Stimulated activated CD4-positive, alpha-beta T cell treated with anti-CD3 and anti-CD28 coated beads, Interleukin-2, amount 100 ng/mL, for 48 hours (primary cell): ENCODE measurements around the gene LMO3.

Experiments used
- DNase-seq, 2 donors: peaks; one replicate each; pipeline ENCODE4 v3.0.0-alpha.2; 2020

The LMO3 gene

GRCh38 chr12:16599081-16599480 lies 6.9 kb downstream of the LMO3 start:
- DNase-seq, result no peak

GRCh38 chr12:16594797-16595196 lies 11.2 kb downstream of the LMO3 start:
- no peak for DNase-seq

- DNase-seq, result no peak
Observed at GRCh38 chr12:16593546-16593945, 12.4 kb downstream of the LMO3 start.

GRCh38 chr12:16590645-16591044 lies 15.3 kb downstream of the LMO3 start:
- DNase-seq, result no peak

- no peak for DNase-seq
Observed at GRCh38 chr12:16588812-16589211, 17.1 kb downstream of the LMO3 start.

GRCh38 chr12:16587514-16587913 lies 18.4 kb downstream of the LMO3 start:
- DNase-seq, result no peak

GRCh38 chr12:16587110-16587453 lies 18.9 kb downstream of the LMO3 start:
- DNase-seq, result no peak

GRCh38 chr12:16586350-16587109 lies 19.4 kb downstream of the LMO3 start:
- no peak for DNase-seq

- no peak for DNase-seq
Observed at GRCh38 chr12:16585781-16586180, 20.2 kb downstream of the LMO3 start.

GRCh38 chr12:16583969-16584745 lies 21.8 kb downstream of the LMO3 start:
- no peak for DNase-seq

- no peak for DNase-seq
Observed at GRCh38 chr12:16581416-16581815, 24.5 kb downstream of the LMO3 start.

GRCh38 chr12:16579041-16579440 lies 26.9 kb downstream of the LMO3 start:
- no peak for DNase-seq

GRCh38 chr12:16573398-16574077 lies 32.4 kb downstream of the LMO3 start:
- no peak for DNase-seq

GRCh38 chr12:16568873-16569272 lies 37.1 kb downstream of the LMO3 start:
- no peak for DNase-seq

GRCh38 chr12:16564675-16565074 lies 41.3 kb downstream of the LMO3 start:
- no peak for DNase-seq

- DNase-seq, result no peak
Observed at GRCh38 chr12:16563504-16563903, 42.5 kb downstream of the LMO3 start.

- DNase-seq, result no peak
Observed at GRCh38 chr12:16562921-16563320, 43.0 kb downstream of the LMO3 start.

- no peak for DNase-seq
Observed at GRCh38 chr12:16562435-16562834, 43.5 kb downstream of the LMO3 start.

GRCh38 chr12:16560273-16560672 lies 45.7 kb downstream of the LMO3 start:
- no peak for DNase-seq

- no peak for DNase-seq
Observed at GRCh38 chr12:16555630-16556029, 50.3 kb downstream of the LMO3 start.

GRCh38 chr12:16553457-16553856 lies 52.5 kb downstream of the LMO3 start:
- DNase-seq, result no peak

- no peak for DNase-seq
Observed at GRCh38 chr12:16552301-16552700, 53.7 kb downstream of the LMO3 start.

GRCh38 chr12:16545836-16546235 lies 60.1 kb downstream of the LMO3 start:
- no peak for DNase-seq

GRCh38 chr12:16542586-16542985 lies 63.4 kb downstream of the LMO3 start:
- no peak for DNase-seq
